SK-N-SH treated with all-trans-retinoic acid at 6 μM for 48 hours (cell line): ENCODE data around the gene NAALADL2.

Experiments
- ATAC-seq: fragments of 200-7000 bp; cut with Tn5 transposase; 3 replicates; pipeline ENCODE4 v1.9.1; 2020; ENCODE audit warnings: mild to moderate bottlenecking, moderate library complexity
- ARNTL ChIP-seq: fragments of 450-650 bp; formaldehyde crosslinking; IDR thresholded peaks from 2 replicates; pipeline ENCODE4 v1.5.0; 2020; ENCODE audit warnings: low read depth, mild to moderate bottlenecking, moderate library complexity, borderline replicate concordance
- BACH2 ChIP-seq: fragments of 250-450 bp; sonication (Bioruptor Pico); IDR thresholded peaks from 2 replicates; pipeline ENCODE4 v1.9.0; 2021; ENCODE audit warnings: mild to moderate bottlenecking, borderline replicate concordance
- CSDC2 ChIP-seq: fragments of 250-450 bp; sonication (Bioruptor Pico); IDR thresholded peaks from 2 replicates; pipeline ENCODE4 v1.5.0; 2020; ENCODE audit warnings: mild to moderate bottlenecking, moderate library complexity
- ESRRG ChIP-seq: fragments of 250-450 bp; sonication (Bioruptor Pico); IDR thresholded peaks from 2 replicates; pipeline ENCODE4 v1.6.1; 2021; ENCODE audit warnings: mild to moderate bottlenecking
- GLIS3 ChIP-seq: fragments of 250-450 bp; sonication (Bioruptor Pico); IDR thresholded peaks from 2 replicates; pipeline ENCODE4 v1.5.0; 2020; ENCODE audit warnings: mild to moderate bottlenecking, moderate library complexity
- ISL1 ChIP-seq: fragments of 250-450 bp; sonication (Bioruptor Pico); IDR thresholded peaks from 2 replicates; pipeline ENCODE4 v2.1.2; 2022; ENCODE audit warnings: mild to moderate bottlenecking, moderate library complexity
- OSR1 ChIP-seq: fragments of 250-450 bp; sonication (Bioruptor Pico); IDR thresholded peaks from 2 replicates; pipeline ENCODE4 v1.8.0; 2022; ENCODE audit warnings: moderate library complexity, mild to moderate bottlenecking, inconsistent platforms
- PPARA ChIP-seq: fragments of 250-450 bp; sonication (Bioruptor Pico); IDR thresholded peaks from 2 replicates; pipeline ENCODE4 v1.5.0; 2020; ENCODE audit warnings: mild to moderate bottlenecking, borderline replicate concordance
- RARB ChIP-seq: fragments of 250-450 bp; sonication (Bioruptor Pico); IDR thresholded peaks from 2 replicates; pipeline ENCODE4 v1.8.0; 2021; ENCODE audit warnings: mild to moderate bottlenecking, moderate library complexity
- SNAI2 ChIP-seq: fragments of 250-450 bp; sonication (Bioruptor Pico); IDR thresholded peaks from 2 replicates; pipeline ENCODE4 v1.5.0; 2020; ENCODE audit warnings: mild to moderate bottlenecking, moderate library complexity
- TCF4 ChIP-seq: fragments of 250-450 bp; sonication (Bioruptor Pico); IDR thresholded peaks from 2 replicates; pipeline ENCODE4 v1.8.0; 2021; ENCODE audit warnings: mild to moderate bottlenecking, moderate library complexity, borderline replicate concordance
- TOX ChIP-seq: fragments of 250-450 bp; sonication (Bioruptor Pico); IDR thresholded peaks from 2 replicates; pipeline ENCODE4 v1.8.0; 2021; ENCODE audit warnings: mild to moderate bottlenecking, moderate library complexity, borderline replicate concordance
- ZC3H10 ChIP-seq: fragments of 250-450 bp; sonication (Bioruptor Pico); IDR thresholded peaks from 2 replicates; pipeline ENCODE4 v1.5.1; 2021; ENCODE audit warnings: mild to moderate bottlenecking, moderate library complexity
- ZFP3 ChIP-seq: fragments of 250-450 bp; sonication (Bioruptor Pico); IDR thresholded peaks from 2 replicates; pipeline ENCODE4 v1.5.0; 2020; ENCODE audit warnings: mild to moderate bottlenecking, moderate library complexity
- ZFP30 ChIP-seq: fragments of 450-650 bp; formaldehyde crosslinking; IDR thresholded peaks from 2 replicates; pipeline ENCODE4 v1.5.0; 2022; ENCODE audit warnings: mild to moderate bottlenecking, moderate library complexity
- ZNF565 ChIP-seq: fragments of 450-650 bp; formaldehyde crosslinking; conservative IDR thresholded peaks from 2 replicates; pipeline ENCODE4 v1.5.0; 2020; ENCODE audit warnings: low read depth, mild to moderate bottlenecking, moderate library complexity
- ZNF70 ChIP-seq: fragments of 450-650 bp; formaldehyde crosslinking; IDR thresholded peaks from 2 replicates; pipeline ENCODE4 v1.5.0; 2020; ENCODE audit warnings: mild to moderate bottlenecking, moderate library complexity
- ZNF8 ChIP-seq: fragments of 450-650 bp; formaldehyde crosslinking; IDR thresholded peaks from 2 replicates; pipeline ENCODE4 v1.5.0; 2020; ENCODE audit warnings: mild to moderate bottlenecking, moderate library complexity
- TF ChIP-seq, protein P1 (sequence below): fragments of 250-450 bp; sonication (Bioruptor Pico); IDR thresholded peaks from 2 replicates; pipeline ENCODE4 v1.5.1; 2020; ENCODE audit warnings: low read depth, mild to moderate bottlenecking, moderate library complexity
- TF ChIP-seq, protein P2 (sequence below): fragments of 250-450 bp; sonication (Bioruptor Pico); IDR thresholded peaks from 2 replicates; pipeline ENCODE4 v1.5.0; 2020; ENCODE audit warnings: mild to moderate bottlenecking, moderate library complexity
- TF ChIP-seq, protein P3 (sequence below): fragments of 250-450 bp; sonication (Bioruptor Pico); IDR thresholded peaks from 2 replicates; pipeline ENCODE4 v1.8.0; 2020; ENCODE audit warnings: mild to moderate bottlenecking, moderate library complexity, borderline replicate concordance
- TF ChIP-seq, protein P4 (sequence below): fragments of 250-450 bp; sonication (Bioruptor Pico); IDR thresholded peaks from 2 replicates; pipeline ENCODE4 v1.8.0; 2021; ENCODE audit warnings: low read depth, mild to moderate bottlenecking, moderate library complexity, borderline replicate concordance
- TF ChIP-seq, protein P5 (sequence below): fragments of 250-450 bp; sonication (Bioruptor Pico); IDR thresholded peaks from 2 replicates; pipeline ENCODE4 v1.5.1; 2021; ENCODE audit warnings: mild to moderate bottlenecking, moderate library complexity

NAALADL2 gene

DNA sequence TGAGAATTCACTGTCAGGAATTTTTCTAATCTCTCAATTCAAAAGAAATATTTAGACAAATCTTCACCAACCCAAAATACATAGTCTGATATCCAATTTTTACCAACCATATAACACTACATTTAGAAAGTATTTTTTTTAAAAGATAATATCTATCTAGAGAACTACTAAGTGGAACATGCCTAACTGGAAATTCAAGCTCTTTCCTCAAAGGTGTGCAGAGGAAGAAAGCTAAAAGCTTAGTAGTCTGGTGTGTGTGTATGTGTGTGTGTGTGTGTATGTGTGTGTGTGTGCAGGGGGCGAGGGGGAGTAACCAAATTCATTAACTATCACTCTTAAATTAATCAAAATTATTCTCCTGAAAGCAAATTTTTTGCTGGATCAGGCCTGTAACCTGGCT is 797.3 kb downstream of the NAALADL2 start:
- no peak for ATAC-seq
- TF ChIP-seq, protein P1, sequence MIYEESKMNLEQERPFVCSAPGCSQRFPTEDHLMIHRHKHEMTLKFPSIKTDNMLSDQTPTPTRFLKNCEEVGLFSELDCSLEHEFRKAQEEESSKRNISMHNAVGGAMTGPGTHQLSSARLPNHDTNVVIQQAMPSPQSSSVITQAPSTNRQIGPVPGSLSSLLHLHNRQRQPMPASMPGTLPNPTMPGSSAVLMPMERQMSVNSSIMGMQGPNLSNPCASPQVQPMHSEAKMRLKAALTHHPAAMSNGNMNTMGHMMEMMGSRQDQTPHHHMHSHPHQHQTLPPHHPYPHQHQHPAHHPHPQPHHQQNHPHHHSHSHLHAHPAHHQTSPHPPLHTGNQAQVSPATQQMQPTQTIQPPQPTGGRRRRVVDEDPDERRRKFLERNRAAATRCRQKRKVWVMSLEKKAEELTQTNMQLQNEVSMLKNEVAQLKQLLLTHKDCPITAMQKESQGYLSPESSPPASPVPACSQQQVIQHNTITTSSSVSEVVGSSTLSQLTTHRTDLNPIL: no peak
- TF ChIP-seq ARNTL (CRISPR knock-in tag) (no peak), ZFP3 (CRISPR knock-in tag) (no peak), ZC3H10 (CRISPR knock-in tag) (no peak), TCF4 (CRISPR knock-in tag) (no peak), ZNF8 (no peak), PPARA (CRISPR knock-in tag) (no peak), ISL1 (CRISPR knock-in tag) (no peak), GLIS3 (no peak), ZNF565 (CRISPR knock-in tag) (no peak), ZNF70 (no peak), RARB (CRISPR knock-in tag) (no peak), CSDC2 (CRISPR knock-in tag) (no peak), OSR1 (CRISPR knock-in tag) (no peak)
- TF ChIP-seq, protein P2, sequence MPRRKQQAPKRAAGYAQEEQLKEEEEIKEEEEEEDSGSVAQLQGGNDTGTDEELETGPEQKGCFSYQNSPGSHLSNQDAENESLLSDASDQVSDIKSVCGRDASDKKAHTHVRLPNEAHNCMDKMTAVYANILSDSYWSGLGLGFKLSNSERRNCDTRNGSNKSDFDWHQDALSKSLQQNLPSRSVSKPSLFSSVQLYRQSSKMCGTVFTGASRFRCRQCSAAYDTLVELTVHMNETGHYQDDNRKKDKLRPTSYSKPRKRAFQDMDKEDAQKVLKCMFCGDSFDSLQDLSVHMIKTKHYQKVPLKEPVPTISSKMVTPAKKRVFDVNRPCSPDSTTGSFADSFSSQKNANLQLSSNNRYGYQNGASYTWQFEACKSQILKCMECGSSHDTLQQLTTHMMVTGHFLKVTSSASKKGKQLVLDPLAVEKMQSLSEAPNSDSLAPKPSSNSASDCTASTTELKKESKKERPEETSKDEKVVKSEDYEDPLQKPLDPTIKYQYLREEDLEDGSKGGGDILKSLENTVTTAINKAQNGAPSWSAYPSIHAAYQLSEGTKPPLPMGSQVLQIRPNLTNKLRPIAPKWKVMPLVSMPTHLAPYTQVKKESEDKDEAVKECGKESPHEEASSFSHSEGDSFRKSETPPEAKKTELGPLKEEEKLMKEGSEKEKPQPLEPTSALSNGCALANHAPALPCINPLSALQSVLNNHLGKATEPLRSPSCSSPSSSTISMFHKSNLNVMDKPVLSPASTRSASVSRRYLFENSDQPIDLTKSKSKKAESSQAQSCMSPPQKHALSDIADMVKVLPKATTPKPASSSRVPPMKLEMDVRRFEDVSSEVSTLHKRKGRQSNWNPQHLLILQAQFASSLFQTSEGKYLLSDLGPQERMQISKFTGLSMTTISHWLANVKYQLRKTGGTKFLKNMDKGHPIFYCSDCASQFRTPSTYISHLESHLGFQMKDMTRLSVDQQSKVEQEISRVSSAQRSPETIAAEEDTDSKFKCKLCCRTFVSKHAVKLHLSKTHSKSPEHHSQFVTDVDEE: no peak
- TF ChIP-seq, protein P3, sequence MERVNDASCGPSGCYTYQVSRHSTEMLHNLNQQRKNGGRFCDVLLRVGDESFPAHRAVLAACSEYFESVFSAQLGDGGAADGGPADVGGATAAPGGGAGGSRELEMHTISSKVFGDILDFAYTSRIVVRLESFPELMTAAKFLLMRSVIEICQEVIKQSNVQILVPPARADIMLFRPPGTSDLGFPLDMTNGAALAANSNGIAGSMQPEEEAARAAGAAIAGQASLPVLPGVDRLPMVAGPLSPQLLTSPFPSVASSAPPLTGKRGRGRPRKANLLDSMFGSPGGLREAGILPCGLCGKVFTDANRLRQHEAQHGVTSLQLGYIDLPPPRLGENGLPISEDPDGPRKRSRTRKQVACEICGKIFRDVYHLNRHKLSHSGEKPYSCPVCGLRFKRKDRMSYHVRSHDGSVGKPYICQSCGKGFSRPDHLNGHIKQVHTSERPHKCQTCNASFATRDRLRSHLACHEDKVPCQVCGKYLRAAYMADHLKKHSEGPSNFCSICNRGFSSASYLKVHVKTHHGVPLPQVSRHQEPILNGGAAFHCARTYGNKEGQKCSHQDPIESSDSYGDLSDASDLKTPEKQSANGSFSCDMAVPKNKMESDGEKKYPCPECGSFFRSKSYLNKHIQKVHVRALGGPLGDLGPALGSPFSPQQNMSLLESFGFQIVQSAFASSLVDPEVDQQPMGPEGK (CRISPR knock-in tag): no peak
- TF ChIP-seq, all 23 proteins: peak for 0

DNA sequence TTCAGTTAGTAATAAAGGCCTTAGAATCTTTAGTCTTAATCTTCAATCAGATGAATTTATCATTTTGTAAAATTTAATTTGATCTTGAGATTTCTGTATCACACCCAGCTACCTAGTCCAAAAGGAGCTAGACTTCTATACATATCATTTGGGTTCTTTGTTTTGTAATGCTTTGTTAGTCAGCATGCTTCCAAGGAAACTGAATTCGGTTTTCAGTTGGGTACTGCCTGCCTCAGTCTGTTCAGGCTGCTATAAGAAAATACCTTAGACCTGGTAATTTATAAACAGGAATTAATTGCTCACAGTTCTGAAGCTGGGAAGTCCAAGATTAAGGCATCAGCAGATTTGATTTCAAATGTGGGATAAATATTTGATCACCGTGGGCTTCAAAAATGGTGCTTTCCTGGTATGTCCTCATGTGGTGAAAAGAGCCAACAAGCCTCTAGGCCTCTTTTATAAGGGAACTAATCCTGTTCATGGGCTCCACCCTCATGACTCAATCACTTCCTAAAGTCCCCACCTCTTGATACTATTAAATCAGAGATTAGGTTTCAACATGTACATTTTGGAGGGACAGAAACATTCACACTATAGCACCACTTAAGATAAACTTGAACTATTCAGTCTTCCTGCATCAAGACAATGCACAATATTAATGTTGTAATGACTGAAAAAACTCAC is 800.7 kb downstream of the NAALADL2 start:
- ATAC-seq: no peak
- no peak for TF ChIP-seq ZNF565 (CRISPR knock-in tag)
- no peak for TF ChIP-seq ISL1 (CRISPR knock-in tag)
- no peak for TF ChIP-seq OSR1 (CRISPR knock-in tag)
- no peak for TF ChIP-seq GLIS3
- TF ChIP-seq, protein P4, sequence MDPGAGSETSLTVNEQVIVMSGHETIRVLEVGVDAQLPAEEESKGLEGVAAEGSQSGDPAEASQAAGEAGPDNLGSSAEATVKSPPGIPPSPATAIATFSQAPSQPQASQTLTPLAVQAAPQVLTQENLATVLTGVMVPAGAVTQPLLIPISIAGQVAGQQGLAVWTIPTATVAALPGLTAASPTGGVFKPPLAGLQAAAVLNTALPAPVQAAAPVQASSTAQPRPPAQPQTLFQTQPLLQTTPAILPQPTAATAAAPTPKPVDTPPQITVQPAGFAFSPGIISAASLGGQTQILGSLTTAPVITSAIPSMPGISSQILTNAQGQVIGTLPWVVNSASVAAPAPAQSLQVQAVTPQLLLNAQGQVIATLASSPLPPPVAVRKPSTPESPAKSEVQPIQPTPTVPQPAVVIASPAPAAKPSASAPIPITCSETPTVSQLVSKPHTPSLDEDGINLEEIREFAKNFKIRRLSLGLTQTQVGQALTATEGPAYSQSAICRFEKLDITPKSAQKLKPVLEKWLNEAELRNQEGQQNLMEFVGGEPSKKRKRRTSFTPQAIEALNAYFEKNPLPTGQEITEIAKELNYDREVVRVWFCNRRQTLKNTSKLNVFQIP (CRISPR knock-in tag): no peak
- no peak for TF ChIP-seq CSDC2 (CRISPR knock-in tag)
- TF ChIP-seq TCF4 (CRISPR knock-in tag): no peak
- TF ChIP-seq, protein P3 (CRISPR knock-in tag): no peak
- no peak for TF ChIP-seq TOX
- no peak for TF ChIP-seq ZFP30 (CRISPR knock-in tag)
- TF ChIP-seq PPARA (CRISPR knock-in tag): no peak
- TF ChIP-seq SNAI2 (CRISPR knock-in tag): no peak
- no peak for TF ChIP-seq ESRRG (CRISPR knock-in tag)
- TF ChIP-seq, protein P5, sequence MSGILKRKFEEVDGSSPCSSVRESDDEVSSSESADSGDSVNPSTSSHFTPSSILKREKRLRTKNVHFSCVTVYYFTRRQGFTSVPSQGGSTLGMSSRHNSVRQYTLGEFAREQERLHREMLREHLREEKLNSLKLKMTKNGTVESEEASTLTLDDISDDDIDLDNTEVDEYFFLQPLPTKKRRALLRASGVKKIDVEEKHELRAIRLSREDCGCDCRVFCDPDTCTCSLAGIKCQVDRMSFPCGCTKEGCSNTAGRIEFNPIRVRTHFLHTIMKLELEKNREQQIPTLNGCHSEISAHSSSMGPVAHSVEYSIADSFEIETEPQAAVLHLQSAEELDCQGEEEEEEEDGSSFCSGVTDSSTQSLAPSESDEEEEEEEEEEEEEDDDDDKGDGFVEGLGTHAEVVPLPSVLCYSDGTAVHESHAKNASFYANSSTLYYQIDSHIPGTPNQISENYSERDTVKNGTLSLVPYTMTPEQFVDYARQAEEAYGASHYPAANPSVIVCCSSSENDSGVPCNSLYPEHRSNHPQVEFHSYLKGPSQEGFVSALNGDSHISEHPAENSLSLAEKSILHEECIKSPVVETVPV: no peak
- TF ChIP-seq ZNF8: no peak
- TF ChIP-seq ARNTL (CRISPR knock-in tag): no peak
- TF ChIP-seq ZC3H10 (CRISPR knock-in tag): no peak
- TF ChIP-seq, protein P1: no peak
- no peak for TF ChIP-seq BACH2 (CRISPR knock-in tag)
- no peak for TF ChIP-seq ZNF70
